ENCODE measurements around the gene SAMD10.
A peak's percentile ranks its signal among the peaks of the same experiment; 100 is the strongest.

SAMD10 gene

DNA sequence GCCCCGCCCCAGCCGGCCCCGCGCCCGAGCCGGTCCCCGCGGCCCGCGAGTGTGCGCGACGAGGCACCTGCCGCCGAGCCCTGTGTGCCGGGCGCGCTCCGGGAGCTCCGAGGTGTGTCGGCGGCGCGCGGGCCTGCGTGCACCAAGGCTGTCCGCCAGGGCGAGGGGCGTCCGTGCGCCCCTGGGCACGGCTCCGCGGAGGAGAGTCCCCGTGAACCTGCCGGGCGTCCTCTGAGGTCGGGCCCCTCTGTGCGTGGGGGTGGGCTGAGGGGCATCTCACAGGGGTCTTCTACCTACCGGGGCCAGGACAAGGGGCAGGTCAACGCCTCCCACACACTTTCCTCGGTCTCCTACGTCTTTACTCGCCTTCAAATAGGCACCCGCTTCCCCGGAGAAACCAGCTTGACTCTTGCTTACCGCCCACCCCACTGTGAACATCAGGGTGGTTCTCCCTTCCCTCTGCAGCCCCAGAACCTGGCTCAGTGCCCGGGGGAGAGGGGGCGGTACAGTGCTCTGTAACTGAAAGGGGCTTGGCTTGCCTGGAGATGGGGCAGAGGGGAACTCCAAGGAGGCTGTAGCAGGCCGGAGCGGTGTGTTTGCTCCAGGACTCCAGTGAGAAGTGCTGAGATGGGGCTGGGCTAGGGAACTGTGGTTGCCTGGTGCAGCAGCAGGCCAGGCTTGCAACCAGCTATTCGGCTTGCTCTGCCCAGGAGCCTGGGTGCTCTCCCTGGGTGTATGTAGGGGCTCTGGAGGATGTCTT, at the start of gene SAMD10:
TSS of gene SAMD10 (minus strand) at position 86 of the 760 bp plus-strand sequence. CDS start 175 bp downstream, outside the sequence.
- Histone ChIP-seq H3K9ac (ENCODE audit: low read depth in 1 of 2, low read length in 2 of 2) (peak within 1 kb of the TSS; percentile 60 to 80), H3K27ac (ENCODE audit: low read depth in 2 of 2, low read length in 2 of 2) (peak within 1 kb of the TSS; percentile 64 to 90), H3K9me3 (ENCODE audit: control insufficient read depth in 2 of 2, low read length in 2 of 2) (no peaks in the 10 kb centered on the region), H3K4me3 (ENCODE audit: low read length in 2 of 2) (peak within 1 kb of the TSS; percentile 68 to 98), H3K27me3 (ENCODE audit: control insufficient read depth in 2 of 2, insufficient read depth in 2 of 2, low read length in 2 of 2) (peaks cover 0 to 3% of the 10 kb centered on the region in 2 donors), H3K36me3 (ENCODE audit: control insufficient read depth in 2 of 2, insufficient read depth in 2 of 2, low read length in 2 of 2) (peaks cover 5 to 22% of the 10 kb centered on the region in 2 donors), H3K4me1 (ENCODE audit: control insufficient read depth in 2 of 2, insufficient read depth in 2 of 2, low read length in 2 of 2) (peaks cover 23 to 32% of the 10 kb centered on the region in 2 donors)

DNA sequence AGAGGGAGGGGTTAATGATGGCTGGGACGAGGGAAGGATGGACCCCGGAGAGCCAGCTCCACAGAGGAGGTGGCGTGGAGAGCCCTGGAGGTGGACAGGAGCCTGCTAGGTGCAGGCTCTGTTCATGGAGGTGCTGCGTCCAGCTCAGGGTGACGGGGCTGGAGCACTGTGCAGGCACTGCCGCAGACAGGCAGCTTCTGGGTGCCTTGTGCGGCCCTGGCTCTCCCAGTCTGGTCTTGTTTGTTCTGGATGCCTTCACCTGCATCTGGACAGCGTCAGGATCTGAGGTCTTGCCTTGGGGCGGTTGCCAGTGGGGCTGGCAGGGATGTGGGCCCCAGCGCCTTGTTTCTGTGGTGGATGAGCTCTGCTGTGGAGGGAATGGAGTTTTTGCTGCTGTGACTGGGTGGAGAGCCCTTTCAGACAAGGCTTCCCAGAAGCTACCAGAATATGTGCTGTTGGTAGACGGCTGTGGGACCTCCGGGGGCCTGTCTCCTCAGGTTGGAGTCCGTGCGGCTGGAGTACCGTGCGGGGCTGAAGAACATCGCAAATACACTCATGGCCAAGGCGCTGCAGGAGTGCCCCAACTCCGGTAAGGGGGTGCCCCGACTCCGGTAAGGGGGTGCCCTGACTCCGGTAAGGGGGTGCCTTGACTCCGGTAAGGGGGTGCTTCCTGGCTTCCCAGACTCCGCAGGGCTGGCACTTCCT, 48.7 kb upstream of the SAMD10 start:
- H3K4me3 ChIP-seq (ENCODE audit: low read length in 2 of 2), result no peak overlapping the region
- no peak overlapping the region for H3K9ac ChIP-seq (ENCODE audit: low read depth in 1 of 2, low read length in 2 of 2)
- H3K36me3 ChIP-seq (ENCODE audit: control insufficient read depth in 2 of 2, insufficient read depth in 2 of 2, low read length in 2 of 2), result peaks cover 62 to 78% of the 10 kb centered on the region in 2 donors
- H3K27ac ChIP-seq (ENCODE audit: low read depth in 2 of 2, low read length in 2 of 2), result no peak overlapping the region
- H3K4me1 ChIP-seq (ENCODE audit: control insufficient read depth in 2 of 2, insufficient read depth in 2 of 2, low read length in 2 of 2), result peaks cover 17 to 23% of the 10 kb centered on the region in 2 donors
- H3K27me3 ChIP-seq (ENCODE audit: control insufficient read depth in 2 of 2, insufficient read depth in 2 of 2, low read length in 2 of 2), result peaks cover 0 to 8% of the 10 kb centered on the region in 2 donors
- H3K9me3 ChIP-seq (ENCODE audit: control insufficient read depth in 2 of 2, low read length in 2 of 2), result no peaks in the 10 kb centered on the region

DNA sequence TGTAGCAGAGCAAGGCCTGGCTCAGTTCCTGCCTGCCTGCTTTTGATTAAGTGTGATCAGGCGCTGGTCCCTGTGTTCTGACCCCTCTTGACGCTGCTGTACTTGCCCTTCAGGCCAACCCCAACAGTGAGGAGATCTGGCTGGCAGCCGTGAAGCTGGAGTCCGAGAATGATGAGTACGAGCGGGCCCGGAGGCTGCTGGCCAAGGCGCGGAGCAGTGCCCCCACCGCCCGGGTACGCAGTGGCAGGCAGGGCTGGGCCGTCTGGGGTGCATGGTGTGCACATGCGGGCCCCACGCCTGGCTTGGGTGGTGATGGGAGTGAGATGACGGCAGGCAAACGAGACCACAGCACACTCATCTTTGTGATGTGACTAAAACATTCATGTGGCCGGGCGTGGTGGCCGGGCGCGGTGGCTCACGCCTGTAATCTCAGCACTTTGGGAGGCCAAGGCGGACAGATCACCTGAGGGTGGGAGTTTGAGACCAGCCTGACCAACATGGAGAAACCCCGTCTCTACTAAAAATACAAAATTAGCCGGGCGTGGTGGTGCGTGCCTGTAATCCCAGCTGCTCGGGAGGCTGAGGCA, 46.5 kb upstream of the SAMD10 start:
- H3K27ac ChIP-seq (ENCODE audit: low read depth in 2 of 2, low read length in 2 of 2), result no peak overlapping the region
- peaks cover 17 to 25% of the 10 kb centered on the region in 2 donors for H3K4me1 ChIP-seq (ENCODE audit: control insufficient read depth in 2 of 2, insufficient read depth in 2 of 2, low read length in 2 of 2)
- no peak overlapping the region for H3K9ac ChIP-seq (ENCODE audit: low read depth in 1 of 2, low read length in 2 of 2)
- H3K36me3 ChIP-seq (ENCODE audit: control insufficient read depth in 2 of 2, insufficient read depth in 2 of 2, low read length in 2 of 2), result peaks cover 67 to 85% of the 10 kb centered on the region in 2 donors
- H3K9me3 ChIP-seq (ENCODE audit: control insufficient read depth in 2 of 2, low read length in 2 of 2), result no peaks in the 10 kb centered on the region
- H3K4me3 ChIP-seq (ENCODE audit: low read length in 2 of 2), result no peak overlapping the region
- H3K27me3 ChIP-seq (ENCODE audit: control insufficient read depth in 2 of 2, insufficient read depth in 2 of 2, low read length in 2 of 2), result peaks cover 0 to 3% of the 10 kb centered on the region in 2 donors

DNA sequence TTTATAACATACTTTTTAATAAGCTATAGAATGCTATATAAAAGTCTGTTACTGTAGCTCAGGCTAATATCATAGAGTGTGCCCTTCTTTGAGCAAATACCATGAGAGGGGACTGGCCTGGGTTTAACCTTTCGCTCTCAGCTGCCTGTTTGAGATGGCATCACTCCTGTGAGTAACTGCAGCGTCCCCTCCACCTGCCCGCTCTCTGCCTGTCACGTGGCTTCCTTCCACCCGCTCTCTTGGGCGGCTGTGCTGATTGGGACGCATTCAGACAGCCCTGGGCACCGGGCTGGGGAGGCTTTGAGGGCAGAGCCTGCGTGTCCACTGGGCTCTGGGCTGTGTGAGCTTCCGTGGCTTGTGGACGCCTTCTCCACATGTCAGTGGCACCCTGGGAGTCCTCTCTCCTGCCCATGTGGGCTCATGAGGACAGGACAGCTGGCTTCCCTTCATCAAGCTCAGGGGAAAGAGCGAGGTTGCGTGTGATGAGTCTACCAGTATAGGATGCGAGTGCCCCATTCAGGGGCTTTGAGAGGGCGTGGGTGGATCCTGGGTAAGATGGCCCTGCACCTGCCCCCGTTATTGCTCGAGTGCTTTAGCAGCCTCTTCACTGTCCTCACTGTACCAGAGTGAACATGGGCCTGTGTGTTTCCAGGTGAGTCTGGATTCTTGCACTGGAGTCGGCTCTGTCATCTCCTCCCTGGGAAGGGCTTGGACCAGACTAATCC, 45.8 kb upstream of the SAMD10 start:
- Histone ChIP-seq H3K4me3 (ENCODE audit: low read length in 2 of 2) (no peak overlapping the region), H3K9ac (ENCODE audit: low read depth in 1 of 2, low read length in 2 of 2) (no peak overlapping the region), H3K36me3 (ENCODE audit: control insufficient read depth in 2 of 2, insufficient read depth in 2 of 2, low read length in 2 of 2) (peaks cover 69 to 85% of the 10 kb centered on the region in 2 donors), H3K9me3 (ENCODE audit: control insufficient read depth in 2 of 2, low read length in 2 of 2) (no peaks in the 10 kb centered on the region), H3K27ac (ENCODE audit: low read depth in 2 of 2, low read length in 2 of 2) (no peak overlapping the region), H3K4me1 (ENCODE audit: control insufficient read depth in 2 of 2, insufficient read depth in 2 of 2, low read length in 2 of 2) (peaks cover 17 to 20% of the 10 kb centered on the region in 2 donors), H3K27me3 (ENCODE audit: control insufficient read depth in 2 of 2, insufficient read depth in 2 of 2, low read length in 2 of 2) (peaks cover 0 to 3% of the 10 kb centered on the region in 2 donors)

- H3K27ac ChIP-seq (ENCODE audit: low read depth in 2 of 2, low read length in 2 of 2), result no peak overlapping the region
- peaks cover 13 to 18% of the 10 kb centered on the region in 2 donors for H3K4me1 ChIP-seq (ENCODE audit: control insufficient read depth in 2 of 2, insufficient read depth in 2 of 2, low read length in 2 of 2)
- H3K27me3 ChIP-seq (ENCODE audit: control insufficient read depth in 2 of 2, insufficient read depth in 2 of 2, low read length in 2 of 2), result peaks cover 0 to 3% of the 10 kb centered on the region in 2 donors
- H3K9ac ChIP-seq (ENCODE audit: low read depth in 1 of 2, low read length in 2 of 2), result no peak overlapping the region
- no peaks in the 10 kb centered on the region for H3K9me3 ChIP-seq (ENCODE audit: control insufficient read depth in 2 of 2, low read length in 2 of 2)
- H3K4me3 ChIP-seq (ENCODE audit: low read length in 2 of 2), result no peak overlapping the region
- peaks cover 65 to 81% of the 10 kb centered on the region in 2 donors for H3K36me3 ChIP-seq (ENCODE audit: control insufficient read depth in 2 of 2, insufficient read depth in 2 of 2, low read length in 2 of 2)
Observed at GRCh38 chr20:64024141-64024990, 44.9 kb upstream of the SAMD10 start.

GRCh38 chr20:64023361-64024140, 44.1 kb upstream of the SAMD10 start:
- Histone ChIP-seq H3K9ac (ENCODE audit: low read depth in 1 of 2, low read length in 2 of 2) (no peak overlapping the region), H3K36me3 (ENCODE audit: control insufficient read depth in 2 of 2, insufficient read depth in 2 of 2, low read length in 2 of 2) (peaks cover 67 to 81% of the 10 kb centered on the region in 2 donors), H3K9me3 (ENCODE audit: control insufficient read depth in 2 of 2, low read length in 2 of 2) (no peaks in the 10 kb centered on the region), H3K27me3 (ENCODE audit: control insufficient read depth in 2 of 2, insufficient read depth in 2 of 2, low read length in 2 of 2) (peaks cover 0 to 3% of the 10 kb centered on the region in 2 donors), H3K27ac (ENCODE audit: low read depth in 2 of 2, low read length in 2 of 2) (no peak overlapping the region), H3K4me1 (ENCODE audit: control insufficient read depth in 2 of 2, insufficient read depth in 2 of 2, low read length in 2 of 2) (peaks cover 13 to 18% of the 10 kb centered on the region in 2 donors), H3K4me3 (ENCODE audit: low read length in 2 of 2) (no peak overlapping the region)

DNA sequence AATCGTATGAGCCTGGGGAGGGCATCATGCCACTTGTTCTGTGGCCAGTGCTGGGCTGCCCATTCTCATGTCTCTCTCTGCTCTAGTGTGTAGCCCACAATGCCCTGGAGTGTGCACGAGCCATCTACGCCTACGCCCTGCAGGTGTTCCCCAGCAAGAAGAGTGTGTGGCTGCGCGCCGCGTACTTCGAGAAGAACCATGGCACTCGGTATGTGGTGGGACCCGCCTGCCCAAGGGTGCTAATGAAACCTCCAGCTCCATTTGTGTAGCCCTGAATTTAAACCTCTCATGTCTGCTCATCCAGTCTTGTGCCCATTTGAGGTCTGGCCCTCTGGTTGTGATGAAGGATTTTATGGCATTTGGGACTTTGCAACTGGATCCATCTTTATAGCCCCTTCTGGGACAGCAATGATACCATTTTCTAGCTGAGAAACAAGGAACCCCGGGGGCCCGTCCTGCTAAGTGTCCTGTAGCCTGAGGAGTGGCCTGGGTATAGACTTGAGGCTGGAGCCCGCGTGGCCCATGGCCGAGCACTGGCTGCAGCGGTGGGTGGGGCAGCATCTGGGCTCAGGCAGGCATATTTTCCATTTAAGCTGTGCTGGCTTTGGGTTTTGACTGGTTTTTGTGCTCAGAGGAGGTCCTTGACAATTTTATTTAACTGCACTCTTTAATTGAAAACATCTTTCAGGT, 43.4 kb upstream of the SAMD10 start:
- no peak overlapping the region for H3K27ac ChIP-seq (ENCODE audit: low read depth in 2 of 2, low read length in 2 of 2)
- no peak overlapping the region for H3K4me3 ChIP-seq (ENCODE audit: low read length in 2 of 2)
- H3K4me1 ChIP-seq (ENCODE audit: control insufficient read depth in 2 of 2, insufficient read depth in 2 of 2, low read length in 2 of 2), result peaks cover 13 to 18% of the 10 kb centered on the region in 2 donors
- H3K27me3 ChIP-seq (ENCODE audit: control insufficient read depth in 2 of 2, insufficient read depth in 2 of 2, low read length in 2 of 2), result peaks cover 0 to 3% of the 10 kb centered on the region in 2 donors
- H3K9ac ChIP-seq (ENCODE audit: low read depth in 1 of 2, low read length in 2 of 2), result no peak overlapping the region
- peaks cover 64 to 80% of the 10 kb centered on the region in 2 donors for H3K36me3 ChIP-seq (ENCODE audit: control insufficient read depth in 2 of 2, insufficient read depth in 2 of 2, low read length in 2 of 2)
- H3K9me3 ChIP-seq (ENCODE audit: control insufficient read depth in 2 of 2, low read length in 2 of 2), result no peaks in the 10 kb centered on the region

DNA sequence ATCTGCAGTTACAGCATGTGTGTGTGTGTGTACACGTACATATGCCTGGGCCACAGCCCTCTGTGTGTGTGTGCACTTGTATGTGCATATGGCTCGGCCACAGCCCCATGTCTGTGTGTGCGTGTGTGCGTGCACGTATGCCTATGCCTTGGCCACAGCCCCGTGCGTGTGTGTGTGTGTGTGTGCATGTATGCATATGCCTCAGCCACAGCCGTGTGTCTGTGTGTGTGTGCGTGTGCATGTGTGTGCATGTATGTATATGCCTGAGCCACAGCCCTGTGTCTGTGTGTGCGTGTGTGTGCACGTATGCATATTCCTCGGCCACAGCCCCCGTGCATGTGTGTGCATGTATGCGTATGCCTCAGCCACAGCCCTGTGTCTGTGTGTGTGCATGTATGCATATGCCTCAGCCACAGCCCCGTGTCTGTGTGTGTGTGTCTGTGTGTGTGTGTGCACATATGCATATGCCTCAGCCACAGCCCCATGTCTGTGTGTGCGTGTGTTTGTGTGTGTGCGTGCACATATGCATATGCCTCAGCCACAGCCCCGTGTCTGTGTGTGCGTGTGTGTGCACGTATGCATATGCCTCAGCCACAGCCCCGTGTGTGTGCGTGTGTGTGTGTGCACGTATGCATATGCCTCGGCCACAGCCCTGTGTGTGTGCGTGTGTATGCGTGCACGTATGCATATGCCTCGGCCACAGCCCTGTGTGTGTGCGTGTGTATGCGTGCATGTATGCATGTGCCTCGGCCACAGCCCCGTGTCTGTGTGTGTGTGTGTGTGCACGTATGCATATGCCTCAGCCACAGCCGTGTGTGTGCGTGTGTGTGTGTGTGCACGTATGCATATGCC, 41.9 kb upstream of the SAMD10 start:
- Histone ChIP-seq H3K9me3 (ENCODE audit: control insufficient read depth in 2 of 2, low read length in 2 of 2) (no peaks in the 10 kb centered on the region), H3K4me1 (ENCODE audit: control insufficient read depth in 2 of 2, insufficient read depth in 2 of 2, low read length in 2 of 2) (peaks cover 13 to 18% of the 10 kb centered on the region in 2 donors), H3K9ac (ENCODE audit: low read depth in 1 of 2, low read length in 2 of 2) (no peak overlapping the region), H3K36me3 (ENCODE audit: control insufficient read depth in 2 of 2, insufficient read depth in 2 of 2, low read length in 2 of 2) (peaks cover 59 to 76% of the 10 kb centered on the region in 2 donors), H3K27ac (ENCODE audit: low read depth in 2 of 2, low read length in 2 of 2) (no peak overlapping the region), H3K4me3 (ENCODE audit: low read length in 2 of 2) (no peak overlapping the region), H3K27me3 (ENCODE audit: control insufficient read depth in 2 of 2, insufficient read depth in 2 of 2, low read length in 2 of 2) (no peaks in the 10 kb centered on the region)

All from mucosa of rectum (tissue), 2 donors.